Kidney (tissue), 14 donors: ENCODE results near the gene MANEAL. TPM values are rescaled to one million over a fixed set of nuclear protein-coding genes. Genes with fewer than 3 reads are reported as not detected.

Experiments
- DNase-seq, 5 donors: peaks; one replicate each; pipeline ENCODE4 v3.0.0-alpha.2; 2013 to 2020
- FAIRE-seq: peaks from 2 replicates; lab custom pipeline; 2012; peaks lifted over from hg19 to GRCh38; lab: Jason Lieb, UNC
- H3K27ac ChIP-seq, 2 donors: one replicate each; pipeline ENCODE4 v1.7.0; 2013; ENCODE audit warnings: low read depth in 2 of 2, low read length in 2 of 2, inconsistent platforms in 1 of 2
- H3K27me3 ChIP-seq: one replicate; pipeline ENCODE4 v1.7.1; 2013; ENCODE audit warnings: low read length, inconsistent platforms; ENCODE audit not compliant: control insufficient read depth, insufficient read depth
- H3K36me3 ChIP-seq, 3 donors: one replicate each; pipeline versions ENCODE4 v1.7.0 to v1.7.1; 2013; ENCODE audit warnings: low read length in 3 of 3, control low read depth in 1 of 3, inconsistent platforms in 1 of 3; ENCODE audit not compliant: insufficient read depth in 3 of 3, control insufficient read depth in 2 of 3
- H3K4me1 ChIP-seq, 3 donors: one replicate each; pipeline versions ENCODE4 v1.7.0 to v1.7.1; 2013; ENCODE audit warnings: low read length in 3 of 3, inconsistent platforms in 1 of 3, low read depth in 1 of 3; ENCODE audit not compliant: control insufficient read depth in 2 of 3, insufficient read depth in 2 of 3
- H3K4me3 ChIP-seq, 3 donors: one replicate each; pipeline versions ENCODE4 v1.7.0 to v1.8.1; 2013; ENCODE audit warnings: low read length in 3 of 3, control low read depth in 1 of 3, inconsistent platforms in 1 of 3
- H3K9ac ChIP-seq, 3 donors: one replicate each; pipeline versions ENCODE4 v1.7.0 to v1.7.1; 2013; ENCODE audit warnings: low read length in 3 of 3, control low read depth in 1 of 3, inconsistent platforms in 1 of 3
- H3K9me3 ChIP-seq, 3 donors: one replicate each; pipeline versions ENCODE4 v1.7.0 to v1.7.1; 2013; ENCODE audit warnings: low read length in 3 of 3, control low read depth in 1 of 3, inconsistent platforms in 1 of 3; ENCODE audit not compliant: control insufficient read depth in 2 of 3, insufficient read depth in 1 of 3
- intact Hi-C: fragments of 100-400 bp; cut with DNase I; formaldehyde crosslinking; loops from one replicate; pipeline ENCODE4 v1.11.1; 2022
- polyA plus RNA-seq: library from polyadenylated mRNA; stranded (reverse); fragments of 350-450 nt; fragmentation: Illumina TruSeq; extraction: RNeasy Lipid Tissue Mini Kit (QIAGEN cat#74804); gene quantifications from one replicate; pipeline ENCODE4 v1.2.3, GENCODE V29; 2014; ENCODE audit warnings: low read depth, low replicate concordance; ENCODE audit not compliant: insufficient read depth
- total RNA-seq: library from RNA; stranded (reverse); fragmentation: NEBNext Ultra II Directional; extraction: Animal tissue kit (Norgen Biotek cat#: 25700); gene quantifications from one replicate; pipeline ENCODE4 v1.2.1, GENCODE V29; 2021
- TF ChIP-seq, protein P1 (sequence below): IDR thresholded peaks from 3 replicates; pipeline ENCODE4 v1.5.1; 2012; ENCODE audit warnings: mild to moderate bottlenecking, moderate library complexity, borderline replicate concordance; ENCODE audit not compliant: insufficient read depth; ENCODE audit errors: extremely low read depth
- donor health status: control.
- donor health status: control.
- donor health status: control.
- donor health status: control.
- donor health status: control.
- donor health status: DM: yes; HTN: yes; CAD: no.
- donor health status: Normal renal cell carcinoma (clear cell type).

The MANEAL gene
- total and polyA plus RNA-seq, 2 donors from 2014 or later = 4.6 to 4.7 TPM

DNA sequence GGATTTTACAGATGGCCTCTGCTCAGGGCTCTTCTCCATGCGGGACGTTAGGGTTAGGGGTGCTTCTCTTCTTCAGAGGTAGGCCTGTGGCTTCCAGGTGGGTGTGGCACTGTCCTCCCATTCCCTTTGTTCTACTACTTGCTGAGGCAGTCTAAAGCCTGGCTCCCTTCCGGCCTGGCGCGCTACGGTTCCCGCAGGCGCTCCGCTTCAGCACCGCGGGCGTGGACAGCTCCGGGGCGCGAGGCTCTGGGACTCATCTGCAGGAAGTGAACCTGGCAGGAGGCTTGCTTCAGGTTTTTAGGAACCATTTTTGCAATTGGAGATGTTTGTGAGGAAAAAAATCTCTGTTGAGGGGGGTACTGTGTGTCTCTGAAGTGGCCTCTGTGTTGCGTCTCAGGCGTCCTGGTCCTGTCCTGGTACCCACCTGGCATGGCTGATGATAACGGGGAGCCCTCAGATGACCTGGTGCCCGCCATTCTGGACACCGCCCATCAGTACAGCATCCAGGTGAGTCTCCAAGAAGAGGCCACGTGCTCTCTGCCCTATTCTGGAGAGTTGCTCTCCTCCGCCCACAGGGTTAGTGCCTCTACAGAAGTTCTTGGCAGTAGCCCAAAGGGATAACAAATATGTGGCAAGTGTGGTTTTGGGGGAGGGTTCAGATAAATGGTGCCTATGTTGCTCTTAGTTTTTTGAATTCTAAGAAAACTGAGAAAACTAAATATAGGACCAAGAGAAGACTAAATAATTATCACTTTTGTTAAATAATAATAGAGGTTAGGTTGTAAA is 1.9 kb downstream of the MANEAL start:
- Histone ChIP-seq H3K9me3 (no peaks in the 10 kb centered on the region), H3K27ac (no peak overlapping the region), H3K4me3 (no peak overlapping the region), H3K9ac (no peak overlapping the region), H3K27me3 (no peaks in the 10 kb centered on the region), H3K36me3 (no peaks in the 10 kb centered on the region), H3K4me1 (no peaks in the 10 kb centered on the region)
- DNase-seq (peak; percentile 73 to 83 (median 80)), FAIRE-seq (no peak)
- TF ChIP-seq, protein P1, sequence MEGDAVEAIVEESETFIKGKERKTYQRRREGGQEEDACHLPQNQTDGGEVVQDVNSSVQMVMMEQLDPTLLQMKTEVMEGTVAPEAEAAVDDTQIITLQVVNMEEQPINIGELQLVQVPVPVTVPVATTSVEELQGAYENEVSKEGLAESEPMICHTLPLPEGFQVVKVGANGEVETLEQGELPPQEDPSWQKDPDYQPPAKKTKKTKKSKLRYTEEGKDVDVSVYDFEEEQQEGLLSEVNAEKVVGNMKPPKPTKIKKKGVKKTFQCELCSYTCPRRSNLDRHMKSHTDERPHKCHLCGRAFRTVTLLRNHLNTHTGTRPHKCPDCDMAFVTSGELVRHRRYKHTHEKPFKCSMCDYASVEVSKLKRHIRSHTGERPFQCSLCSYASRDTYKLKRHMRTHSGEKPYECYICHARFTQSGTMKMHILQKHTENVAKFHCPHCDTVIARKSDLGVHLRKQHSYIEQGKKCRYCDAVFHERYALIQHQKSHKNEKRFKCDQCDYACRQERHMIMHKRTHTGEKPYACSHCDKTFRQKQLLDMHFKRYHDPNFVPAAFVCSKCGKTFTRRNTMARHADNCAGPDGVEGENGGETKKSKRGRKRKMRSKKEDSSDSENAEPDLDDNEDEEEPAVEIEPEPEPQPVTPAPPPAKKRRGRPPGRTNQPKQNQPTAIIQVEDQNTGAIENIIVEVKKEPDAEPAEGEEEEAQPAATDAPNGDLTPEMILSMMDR = no peak
- intact Hi-C loops = no loop called here

GRCh38 chr1:37797750-37798345 is 4.2 kb downstream of the MANEAL start:
- no peak overlapping the region for H3K9ac ChIP-seq
- intact Hi-C loops = no loop called here
- FAIRE-seq (no peak), DNase-seq (no peak)
- no peak overlapping the region for H3K4me3 ChIP-seq
- H3K9me3 ChIP-seq = no peaks in the 10 kb centered on the region
- H3K4me1 ChIP-seq = no peaks in the 10 kb centered on the region
- H3K27me3 ChIP-seq = no peaks in the 10 kb centered on the region
- TF ChIP-seq, protein P1 = no peak
- H3K36me3 ChIP-seq = peaks cover 2 to 5% (median 4%) of the 10 kb centered on the region in 3 donors
- H3K27ac ChIP-seq = no peak overlapping the region

- Histone ChIP-seq H3K27me3 (no peaks in the 10 kb centered on the region), H3K9ac (no peak overlapping the region), H3K36me3 (peaks cover 4 to 32% (median 29%) of the 10 kb centered on the region in 3 donors), H3K4me3 (no peak overlapping the region), H3K27ac (no peak overlapping the region), H3K9me3 (no peaks in the 10 kb centered on the region), H3K4me1 (peaks cover 0 to 9% (median 9%) of the 10 kb centered on the region in 3 donors)
- DNase-seq (no peak), FAIRE-seq (no peak)
- TF ChIP-seq, protein P1 = no peak
- intact Hi-C loops = no loop called here
Observed at GRCh38 chr1:37802439-37802838, 8.8 kb downstream of the MANEAL start.
